ENCODE results near the gene DUSP7. TPM values are rescaled to one million over a fixed set of nuclear protein-coding genes. Genes with fewer than 3 reads are reported as not detected.
A peak's percentile ranks its signal among the peaks of the same experiment; 100 is the strongest.

Gene DUSP7
- 8.6 and 27.9 TPM in 2 replicates for total RNA-seq (2011; cell fraction: chromatin; rRNA removed; ENCODE audit: low replicate concordance)
- 22.9 and 25.2 TPM in 2 replicates for total RNA-seq (2011; cell fraction: nucleolus; rRNA removed)
- total RNA-seq (2011; cell fraction: nucleoplasm; rRNA removed) = 15.6 and 17.5 TPM in 2 replicates
- 8.2 and 13.0 TPM in 2 replicates for total RNA-seq (2014; rRNA removed)
- total RNA-seq (2014; rRNA removed; fragmentation: Illumina TruSeq; extraction: Trizol) = 3.0 and 3.6 TPM in 2 replicates
- 7.6 and 8.5 TPM in 2 replicates for total RNA-seq (2015; rRNA removed; fragmentation: Illumina TruSeq; extraction: Trizol)
- 15.8 and 16.6 TPM in 2 replicates for total RNA-seq (2021)
- 8.4 and 13.8 TPM in 2 replicates for polyA plus RNA-seq (2011; rRNA removed)
- 18.8 and 26.6 TPM in 2 replicates for polyA plus RNA-seq (2011; cell fraction: cytosol; rRNA removed)
- polyA plus RNA-seq (2011; cell fraction: nucleus; rRNA removed) = 20.3 and 23.2 TPM in 2 replicates
- 5.7 and 8.1 TPM in 2 replicates for polyA plus RNA-seq (2012)
- 11.0 and 11.3 TPM in 2 replicates for polyA plus RNA-seq (2014; fragmentation: Illumina TruSeq; extraction: Trizol)
- polyA plus RNA-seq (2014; fragmentation: Nextera tagmentation; extraction: Ambion mirVana) = under 1 TPM; 0.45 to 0.58 TPM
- polyA plus RNA-seq (2014; rRNA removed) = 11.8 and 12.6 TPM in 2 replicates
- polyA minus RNA-seq (2011; rRNA and poly(A)+ RNA removed) = 12.8 and 20.2 TPM in 2 replicates
- 15.9 and 16.3 TPM in 2 replicates for polyA minus RNA-seq (2011; cell fraction: cytosol; rRNA and poly(A)+ RNA removed)
- 17.9 and 25.9 TPM in 2 replicates for polyA minus RNA-seq (2011; cell fraction: nucleus; rRNA and poly(A)+ RNA removed)
- percentile 67 among the genes with signal in this experiment for Bru-seq, nascent RNA
- percentile 73 among the genes with signal in this experiment for BruChase-seq, experiment 1, labeled RNA remaining after a 2-hour chase
- BruChase-seq, experiment 2, labeled RNA remaining after a 6-hour chase = percentile 80 among the genes with signal in this experiment
- long read RNA-seq, experiment 1, transcript DUSP7-202 (3 exons, 3,340 nt) = major isoform, 12 of 56 reads
- long read RNA-seq, experiment 1, partial matches to known transcripts = 44 of 56 reads
- long read RNA-seq, experiment 1, other reads (novel, unspliced or antisense) = 0 of 56 reads
- long read RNA-seq, experiment 2, transcript DUSP7-202 (3 exons, 3,340 nt) = major isoform, 6 of 23 reads
- long read RNA-seq, experiment 2, partial matches to known transcripts = 1 of 23 reads
- long read RNA-seq, experiment 2, other reads (novel, unspliced or antisense) = 16 of 23 reads
- long read RNA-seq, experiment 3, partial matches to known transcripts = 1 of 3 reads
- long read RNA-seq, experiment 3, other reads (novel, unspliced or antisense) = 2 of 3 reads

GRCh38 chr3:52056521-52056967 is at the start of gene DUSP7:
DUSP7 (minus strand) TSS chr3:52056571; CDS start chr3:52056366, 205 bp downstream.
- Histone ChIP-seq H4K20me1 (replicated peaks; ENCODE audit: control insufficient read depth, insufficient read depth, low read length) (peaks cover 6% of the 10 kb centered on the region; the same call in 1 of the 2 replicates), H3K4me2 (ENCODE audit: insufficient read depth, low read length) (peak within 1 kb of the TSS; percentile 97), H3K79me2 (ENCODE audit: control insufficient read depth, insufficient read depth, low read length) (peaks cover 44% of the 10 kb centered on the region), H3K9me1 (ENCODE audit: control insufficient read depth, insufficient read depth, low read length) (no peaks in the 10 kb centered on the region), H2AFZ (ENCODE audit: low read depth, low read length) (peak within 1 kb of the TSS; percentile 98), H3K9me3 (replicated peaks; ENCODE audit: control insufficient read depth, insufficient read depth, low read depth, low read length) (no peaks in the 10 kb centered on the region), H3K4me3 (peak within 1 kb of the TSS; percentile 61), H3K27me3 (ENCODE audit: control insufficient read depth in 2 of 2, insufficient read depth in 2 of 2, low read length in 2 of 2) (no peaks in the 10 kb centered on the region), H3K4me1 (replicated peaks in 1 of 2; ENCODE audit: control insufficient read depth in 2 of 2, insufficient read depth in 2 of 2, low read length in 2 of 2) (peaks cover 19 to 52% of the 10 kb centered on the region in 2 experiments; a peak in 4 of 5 replicates), H3K9ac (ENCODE audit: insufficient read depth in 1 of 2, low read depth in 2 of 2, low read length in 2 of 2) (peak within 1 kb of the TSS; percentile 70 to 95), H3K27ac (ENCODE audit: extremely low read depth, low read depth, low read length) (peak within 1 kb of the TSS; percentile 73), H3K36me3 (ENCODE audit: control insufficient read depth, insufficient read depth, low read length) (peaks cover 29% of the 10 kb centered on the region; the same call in 2 of the 3 replicates)
- ATAC-seq (peak; percentile 53), FAIRE-seq (no peak), DNase-seq (ENCODE audit: extremely low read depth in 1 of 4, low spot score in 3 of 4) (peak; percentile 70 to 79 (median 74))
- CTCF ChIA-PET (ENCODE audit: low intra/inter-chr PET ratio) = interaction anchor here (1.6 kb wide), 1 partner anchor 87 kb away, joined by 3 read pairs; no protein-coding TSS in a partner anchor
- in situ Hi-C loops (cut with MboI) = no loop called here
- intact Hi-C loops (cut with micrococcal nuclease) = loop anchor here (2.0 kb wide), 1 partner anchor 114 kb away; the partner anchor contains the start of gene PARP3
- under 1% methylated on average over 39 of the region's 51 CpGs for WGBS (ENCODE audit: insufficient coverage, low coverage, missing lambda C conversion rate)
- no TSS peak for BruUV-seq (replicated peaks)
- POLR2A ChIA-PET = interaction anchor here (0.5 to 1.1 kb wide), 7 partner anchors 61 to 327 kb away, joined by 3 to 4 read pairs (median 3); partner anchors contain the start of gene RPL29
- no peak for TF ChIP-seq RBFOX2 (IDR thresholded peaks at IDR 0.05; ENCODE audit: low read depth, low read length)
- no peak for TF ChIP-seq MECOM (CRISPR knock-in tag; IDR thresholded peaks at IDR 0.05)
- TF ChIP-seq MXD1 (CRISPR knock-in tag; IDR thresholded peaks at IDR 0.05; ENCODE audit: borderline replicate concordance, poor library complexity, severe bottlenecking) = no peak
- peak in 1 of 2 experiments; percentile 54; a peak in 1 of 4 replicates for TF ChIP-seq KDM1A (IDR thresholded peaks at IDR 0.05)
- no peak for TF ChIP-seq SMAD3 (CRISPR knock-in tag; conservative IDR thresholded peaks at IDR 0.05)
- TF ChIP-seq NR2F6 (CRISPR knock-in tag; IDR thresholded peaks at IDR 0.05) = no peak
- no peak for TF ChIP-seq HOXB6 (CRISPR knock-in tag; IDR thresholded peaks at IDR 0.05; ENCODE audit: borderline replicate concordance)
- no peak for TF ChIP-seq TAF1 (IDR thresholded peaks at IDR 0.05; ENCODE audit: control insufficient read depth, extremely low read depth, insufficient read depth, low read length, severe bottlenecking)
- no peak for TF ChIP-seq ILK (tag; IDR thresholded peaks at IDR 0.05; ENCODE audit: borderline replicate concordance, low read depth)
- no peak for TF ChIP-seq COPS2 (conservative IDR thresholded peaks at IDR 0.05)
- TF ChIP-seq ZKSCAN1 (IDR thresholded peaks at IDR 0.05; ENCODE audit: low read depth, low read length) = no peak
- no peak for TF ChIP-seq NR3C1 (CRISPR knock-in tag; IDR thresholded peaks at IDR 0.05)
- no peak for TF ChIP-seq HMBOX1 (IDR thresholded peaks at IDR 0.05)
- no peak for TF ChIP-seq ZFP30 (CRISPR knock-in tag; IDR thresholded peaks at IDR 0.05; ENCODE audit: borderline replicate concordance)
